Measurements from ENCODE around the gene MYOG.

Gene MYOG

GRCh38 chr1:203073469-203073868 lies 12.3 kb downstream of the MYOG start:
- no peak overlapping the region for H3K27ac ChIP-seq
- TF ChIP-seq ZFX (IDR thresholded peaks at IDR 0.05), result no peak
- TF ChIP-seq CTCF (conservative IDR thresholded peaks at IDR 0.05), result no peak

GRCh38 chr1:203072911-203073310 lies 12.9 kb downstream of the MYOG start:
- TF ChIP-seq ZFX (IDR thresholded peaks at IDR 0.05) (no peak), CTCF (conservative IDR thresholded peaks at IDR 0.05) (no peak)
- no peak overlapping the region for H3K27ac ChIP-seq

- TF ChIP-seq ZFX (IDR thresholded peaks at IDR 0.05) (no peak), CTCF (conservative IDR thresholded peaks at IDR 0.05) (no peak)
- H3K27ac ChIP-seq, result no peak overlapping the region
These were observed 13.7 kb downstream of the MYOG start for GRCh38 chr1:203072002-203072602.

- no peak overlapping the region for H3K27ac ChIP-seq
- no peak for TF ChIP-seq CTCF (conservative IDR thresholded peaks at IDR 0.05)
- TF ChIP-seq ZFX (IDR thresholded peaks at IDR 0.05), result no peak
These were observed 16.6 kb downstream of the MYOG start for GRCh38 chr1:203069030-203069747.

GRCh38 chr1:203066965-203067364 lies 18.8 kb downstream of the MYOG start:
- no peak for TF ChIP-seq CTCF (conservative IDR thresholded peaks at IDR 0.05)
- no peak for TF ChIP-seq ZFX (IDR thresholded peaks at IDR 0.05)
- H3K27ac ChIP-seq, result no peak overlapping the region

GRCh38 chr1:203065986-203066385 lies 19.8 kb downstream of the MYOG start:
- H3K27ac ChIP-seq, result no peak overlapping the region
- TF ChIP-seq CTCF (conservative IDR thresholded peaks at IDR 0.05), result no peak
- TF ChIP-seq ZFX (IDR thresholded peaks at IDR 0.05), result no peak

- H3K27ac ChIP-seq, result no peak overlapping the region
- TF ChIP-seq CTCF (conservative IDR thresholded peaks at IDR 0.05), result no peak
- TF ChIP-seq ZFX (IDR thresholded peaks at IDR 0.05), result no peak
These were observed 20.6 kb downstream of the MYOG start for GRCh38 chr1:203065191-203065590.
